GM15510 (cell line): Measurements from ENCODE around the gene ANXA1.
A peak's percentile ranks its signal among the peaks of the same experiment; 100 is the strongest.

Source experiments
- POLR2A ChIP-seq: IDR thresholded peaks from 3 replicates; pipeline ENCODE4 v1.6.1; 2011; ENCODE audit warnings: borderline replicate concordance; ENCODE audit not compliant: insufficient read length; ENCODE audit errors: extremely low read depth

ANXA1 gene

GRCh38 chr9:73132034-73132776, 19.5 kb upstream of the ANXA1 start:
- peak; percentile 38 for TF ChIP-seq POLR2A

- TF ChIP-seq POLR2A: no peak
These were observed 18.5 kb upstream of the ANXA1 start for GRCh38 chr9:73133022-73133651.

- no peak for TF ChIP-seq POLR2A
These were observed 17.7 kb upstream of the ANXA1 start for GRCh38 chr9:73133921-73134407.

- TF ChIP-seq POLR2A: no peak
These were observed 16.3 kb upstream of the ANXA1 start for GRCh38 chr9:73135394-73135793.

GRCh38 chr9:73137286-73137899, 14.3 kb upstream of the ANXA1 start:
- no peak for TF ChIP-seq POLR2A

- no peak for TF ChIP-seq POLR2A
These were observed 13.8 kb upstream of the ANXA1 start for GRCh38 chr9:73137914-73138313.

- no peak for TF ChIP-seq POLR2A
These were observed 13.1 kb upstream of the ANXA1 start for GRCh38 chr9:73138516-73138915.

GRCh38 chr9:73141282-73141681, 10.4 kb upstream of the ANXA1 start:
- no peak for TF ChIP-seq POLR2A

- no peak for TF ChIP-seq POLR2A
These were observed 7.8 kb upstream of the ANXA1 start for GRCh38 chr9:73143711-73144328.

GRCh38 chr9:73146111-73146815, 5.4 kb upstream of the ANXA1 start:
- no peak for TF ChIP-seq POLR2A

GRCh38 chr9:73148447-73148937, 3.2 kb upstream of the ANXA1 start:
- no peak for TF ChIP-seq POLR2A

- no peak for TF ChIP-seq POLR2A
These were observed 2.1 kb upstream of the ANXA1 start for GRCh38 chr9:73149371-73150067.

GRCh38 chr9:73152543-73152844, 829 bp downstream of the ANXA1 start:
- no peak for TF ChIP-seq POLR2A

GRCh38 chr9:73152953-73153352, 1.3 kb downstream of the ANXA1 start:
- TF ChIP-seq POLR2A: no peak
